Fibroblast of lung (primary cell): Measurements from ENCODE around the gene SPATA2L. TPM values are rescaled to one million over a fixed set of nuclear protein-coding genes. Genes with fewer than 3 reads are reported as not detected.

Source experiments
- DNase-seq, 2 donors: peaks; one replicate each; pipeline versions ENCODE4 v3.0.0 to v3.0.0-alpha.2; 2010; ENCODE audit warnings: low read depth in 2 of 2
- H2AFZ ChIP-seq: 2 replicates; pipeline ENCODE4 v1.5.1; 2012; ENCODE audit warnings: low read length, control low read depth, inconsistent platforms
- H3K27ac ChIP-seq: 2 replicates; pipeline ENCODE4 v1.5.1; 2011; ENCODE audit warnings: low read length, control low read depth; ENCODE audit not compliant: insufficient read depth
- H3K27me3 ChIP-seq: 2 replicates; pipeline ENCODE4 v1.5.1; 2011; ENCODE audit warnings: mild to moderate bottlenecking, low read length; ENCODE audit not compliant: control insufficient read depth, insufficient read depth
- H3K36me3 ChIP-seq: 2 replicates; pipeline ENCODE4 v1.5.1; 2011; ENCODE audit warnings: low read length; ENCODE audit not compliant: control insufficient read depth, insufficient read depth
- H3K4me1 ChIP-seq: 2 replicates; pipeline ENCODE4 v1.5.1; 2011; ENCODE audit warnings: low read length; ENCODE audit not compliant: control insufficient read depth, insufficient read depth; ENCODE audit errors: extremely low read depth
- H3K4me2 ChIP-seq: 2 replicates; pipeline ENCODE4 v1.5.1; 2011; ENCODE audit warnings: low read length, control low read depth; ENCODE audit not compliant: insufficient read depth; ENCODE audit errors: extremely low read depth
- H3K4me3 ChIP-seq, 4 experiments: fragments of 200-600 bp in 1 of 4; sonication (generic) in 1 of 4; replicated peaks in 1 of 4; 2 replicates each; pipeline ENCODE4 v1.5.1; 2011 to 2016; ENCODE audit warnings: low read length in 4 of 4, low read depth in 3 of 4, mild to moderate bottlenecking in 3 of 4, control low read depth in 2 of 4, inconsistent platforms in 1 of 4, mixed read lengths in 1 of 4; ENCODE audit not compliant: insufficient read depth in 1 of 4; ENCODE audit errors: control extremely low read depth in 1 of 4
- H3K79me2 ChIP-seq: 2 replicates; pipeline ENCODE4 v1.5.1; 2012; ENCODE audit warnings: mild to moderate bottlenecking, low read length, inconsistent platforms; ENCODE audit not compliant: control insufficient read depth, insufficient read depth
- H3K9ac ChIP-seq: 2 replicates; pipeline ENCODE4 v1.5.1; 2011; ENCODE audit warnings: mild to moderate bottlenecking, low read length, control low read depth; ENCODE audit not compliant: insufficient read depth
- H3K9me3 ChIP-seq: 2 replicates; pipeline ENCODE4 v1.5.1; 2012; ENCODE audit warnings: low read depth, low read length; ENCODE audit not compliant: control insufficient read depth, insufficient read depth
- H4K20me1 ChIP-seq: 2 replicates; pipeline ENCODE4 v1.5.1; 2011; ENCODE audit warnings: low read length; ENCODE audit not compliant: control insufficient read depth, insufficient read depth; ENCODE audit errors: extremely low read depth
- EZH2 ChIP-seq: IDR thresholded peaks from 2 replicates; pipeline ENCODE4 v1.5.1; 2012; ENCODE audit warnings: low read length, control low read depth, mild to moderate bottlenecking; ENCODE audit errors: missing control alignments
- polyA plus RNA-seq, 2 donors: library from polyadenylated mRNA; depleted of rRNA in 1 of 2; stranded (reverse) in 1 of 2; unstranded in 1 of 2; fragments of >200 nt; gene quantifications; 2 replicates each; pipeline ENCODE4 v1.2.1, GENCODE V29; 2011 to 2012; ENCODE audit warnings: missing spikeins in 1 of 2
- total RNA-seq: library from RNA; depleted of rRNA; stranded (reverse); fragments of >200 nt; gene quantifications from 2 replicates; pipeline ENCODE4 v1.2.1, GENCODE V29; 2014
- TF ChIP-seq, protein P1 (sequence below), 2 donors: IDR thresholded peaks in 1 of 2; conservative IDR thresholded peaks in 1 of 2; 1 replicate in 1 of 2; 2 replicates in 1 of 2; pipeline ENCODE4 v1.5.1; 2011 to 2012; ENCODE audit warnings: low read length in 2 of 2, control low read depth in 1 of 2, inconsistent platforms in 1 of 2, low read depth in 1 of 2, mild to moderate bottlenecking in 1 of 2

SPATA2L gene
- total and polyA plus RNA-seq, 2 donors (not counting 1 experiment from before 2014, with no cell fraction given): 1.7 to 7.3 TPM

DNA sequence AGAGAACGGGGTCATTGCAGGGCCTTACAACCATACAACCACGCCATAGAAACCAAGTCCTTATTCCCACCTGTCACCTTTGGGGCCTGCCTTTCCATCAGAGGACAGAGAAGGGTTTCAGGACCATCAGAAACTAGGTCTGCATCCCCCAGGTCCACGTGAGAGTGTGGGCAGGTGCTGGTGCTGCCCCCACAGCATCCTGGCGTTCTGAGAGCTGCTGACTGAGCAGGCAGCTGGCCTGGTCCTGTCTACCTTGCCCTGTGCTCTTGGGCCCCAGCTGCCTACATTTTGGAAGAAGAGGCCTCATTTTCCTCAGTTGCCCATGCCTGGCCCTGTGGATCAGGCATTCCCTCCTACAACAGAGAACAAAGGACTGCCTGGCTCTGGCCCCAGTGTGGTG is 41.4 kb upstream of the SPATA2L start:
- Histone ChIP-seq H3K36me3 (peaks cover 24% of the 10 kb centered on the region), H3K79me2 (no peaks in the 10 kb centered on the region)

DNA sequence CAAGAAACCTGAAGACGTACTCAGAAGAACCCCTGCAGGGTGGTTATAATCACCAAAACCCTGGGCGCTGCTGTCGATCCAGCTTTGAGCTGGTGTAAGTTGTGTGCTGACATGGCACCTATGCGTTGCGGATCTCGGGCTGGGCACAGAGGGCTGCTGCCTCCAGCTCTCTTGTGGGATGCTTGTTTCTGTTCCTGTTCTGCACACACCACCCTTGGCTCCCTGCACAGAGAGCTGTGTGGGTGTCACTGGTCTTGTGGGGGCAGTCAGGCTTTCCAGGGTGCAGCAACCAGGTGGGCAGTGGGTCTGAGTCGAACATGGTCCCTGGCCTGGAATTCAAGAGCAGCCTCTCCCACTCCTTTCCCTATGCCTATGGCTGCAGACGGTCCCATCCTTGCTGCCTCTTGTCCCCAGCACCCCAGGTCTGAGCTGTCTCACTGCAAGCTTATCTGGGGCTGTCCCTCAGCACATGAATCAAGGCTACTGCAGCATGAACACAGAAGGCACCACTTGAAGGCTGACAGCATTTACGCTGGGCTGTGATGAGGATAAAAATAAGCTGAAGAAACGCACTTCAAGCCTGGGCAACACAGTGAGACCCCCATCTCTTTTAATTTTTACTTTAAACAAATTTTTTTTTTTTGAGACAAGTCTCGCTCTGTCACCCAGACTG is 40.0 kb upstream of the SPATA2L start:
- H3K9ac ChIP-seq: no peak overlapping the region
- no peaks in the 10 kb centered on the region for H3K79me2 ChIP-seq
- TF ChIP-seq, protein P1, sequence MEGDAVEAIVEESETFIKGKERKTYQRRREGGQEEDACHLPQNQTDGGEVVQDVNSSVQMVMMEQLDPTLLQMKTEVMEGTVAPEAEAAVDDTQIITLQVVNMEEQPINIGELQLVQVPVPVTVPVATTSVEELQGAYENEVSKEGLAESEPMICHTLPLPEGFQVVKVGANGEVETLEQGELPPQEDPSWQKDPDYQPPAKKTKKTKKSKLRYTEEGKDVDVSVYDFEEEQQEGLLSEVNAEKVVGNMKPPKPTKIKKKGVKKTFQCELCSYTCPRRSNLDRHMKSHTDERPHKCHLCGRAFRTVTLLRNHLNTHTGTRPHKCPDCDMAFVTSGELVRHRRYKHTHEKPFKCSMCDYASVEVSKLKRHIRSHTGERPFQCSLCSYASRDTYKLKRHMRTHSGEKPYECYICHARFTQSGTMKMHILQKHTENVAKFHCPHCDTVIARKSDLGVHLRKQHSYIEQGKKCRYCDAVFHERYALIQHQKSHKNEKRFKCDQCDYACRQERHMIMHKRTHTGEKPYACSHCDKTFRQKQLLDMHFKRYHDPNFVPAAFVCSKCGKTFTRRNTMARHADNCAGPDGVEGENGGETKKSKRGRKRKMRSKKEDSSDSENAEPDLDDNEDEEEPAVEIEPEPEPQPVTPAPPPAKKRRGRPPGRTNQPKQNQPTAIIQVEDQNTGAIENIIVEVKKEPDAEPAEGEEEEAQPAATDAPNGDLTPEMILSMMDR (conservative IDR thresholded peaks at IDR 0.05 in 1 of 2, IDR thresholded peaks at IDR 0.05 in 1 of 2; ENCODE audit: low read depth in 1 of 2, low read length in 2 of 2): no peak
- TF ChIP-seq EZH2: no peak
- H3K27ac ChIP-seq: no peak overlapping the region
- no peaks in the 10 kb centered on the region for H3K4me1 ChIP-seq
- H3K4me2 ChIP-seq: no peak overlapping the region
- no peak overlapping the region for H3K4me3 ChIP-seq
- no peak for DNase-seq
- H3K36me3 ChIP-seq: peaks cover 29% of the 10 kb centered on the region
- H3K9me3 ChIP-seq: no peaks in the 10 kb centered on the region
- H3K27me3 ChIP-seq: no peaks in the 10 kb centered on the region
- no peak overlapping the region for H2AFZ ChIP-seq
- no peaks in the 10 kb centered on the region for H4K20me1 ChIP-seq

More for the DNA sequence above, 41.4 kb upstream of the SPATA2L start:
- no peak overlapping the region for H3K4me2 ChIP-seq
- H4K20me1 ChIP-seq: no peaks in the 10 kb centered on the region
- no peak overlapping the region for H3K27ac ChIP-seq
- DNase-seq: no peak
- no peaks in the 10 kb centered on the region for H3K27me3 ChIP-seq
- H3K4me1 ChIP-seq: no peaks in the 10 kb centered on the region
- no peaks in the 10 kb centered on the region for H3K9me3 ChIP-seq
- H3K9ac ChIP-seq: no peak overlapping the region
- H3K4me3 ChIP-seq: no peak overlapping the region
- TF ChIP-seq, protein P1 (conservative IDR thresholded peaks at IDR 0.05 in 1 of 2, IDR thresholded peaks at IDR 0.05 in 1 of 2; ENCODE audit: low read depth in 1 of 2, low read length in 2 of 2): no peak
- TF ChIP-seq EZH2: no peak
- H2AFZ ChIP-seq: no peak overlapping the region

DNA sequence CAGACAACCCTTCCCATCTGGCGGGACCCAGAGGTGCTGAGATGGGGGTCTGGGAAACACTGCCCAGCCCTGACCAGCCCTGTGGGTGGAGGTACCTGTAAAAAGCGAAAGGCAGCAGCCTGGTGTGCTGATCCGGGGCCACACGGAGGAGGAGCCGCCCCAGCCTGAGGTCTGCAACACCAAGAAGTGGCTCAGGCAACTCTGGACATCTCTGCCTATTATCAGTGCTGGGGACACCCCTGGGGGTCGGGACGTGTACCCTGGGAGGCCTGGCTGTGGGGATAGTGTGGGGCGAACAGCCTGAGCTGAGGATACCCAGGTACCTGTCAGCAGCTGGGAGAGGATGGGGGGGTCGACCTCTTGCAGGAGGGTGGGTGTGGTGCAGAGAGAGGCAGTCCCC is 37.9 kb upstream of the SPATA2L start:
- H3K27me3 ChIP-seq: no peaks in the 10 kb centered on the region
- H3K27ac ChIP-seq: no peak overlapping the region
- no peaks in the 10 kb centered on the region for H4K20me1 ChIP-seq
- H3K4me1 ChIP-seq: no peaks in the 10 kb centered on the region
- no peak overlapping the region for H3K4me2 ChIP-seq
- peaks cover 25% of the 10 kb centered on the region for H3K36me3 ChIP-seq
- no peaks in the 10 kb centered on the region for H3K9me3 ChIP-seq
- TF ChIP-seq, protein P1 (conservative IDR thresholded peaks at IDR 0.05 in 1 of 2, IDR thresholded peaks at IDR 0.05 in 1 of 2; ENCODE audit: low read depth in 1 of 2, low read length in 2 of 2): no peak
- TF ChIP-seq EZH2: no peak
- H3K4me3 ChIP-seq: no peak overlapping the region
- H3K9ac ChIP-seq: no peak overlapping the region
- no peak overlapping the region for H2AFZ ChIP-seq
- no peak for DNase-seq
- no peaks in the 10 kb centered on the region for H3K79me2 ChIP-seq
